HG03025 (cell line): ENCODE results near the gene CBX5.
"Not testable (repeated sequence)": the region's sequence is repeated elsewhere in the genome, so short reads cannot be mapped to it uniquely, and the experiment has no call there.

Source experiments
- ATAC-seq: cut with Tn5 transposase; IDR thresholded peaks from one replicate; pipeline ENCODE4 v1.9.1; 2021; ENCODE audit warnings: mild to moderate bottlenecking, moderate library complexity; ENCODE audit not compliant: unreplicated experiment, low FRiP score

CBX5 gene

GRCh38 chr12:54272214-54272613 is 7.7 kb downstream of the CBX5 start:
- ATAC-seq, result no peak

DNA sequence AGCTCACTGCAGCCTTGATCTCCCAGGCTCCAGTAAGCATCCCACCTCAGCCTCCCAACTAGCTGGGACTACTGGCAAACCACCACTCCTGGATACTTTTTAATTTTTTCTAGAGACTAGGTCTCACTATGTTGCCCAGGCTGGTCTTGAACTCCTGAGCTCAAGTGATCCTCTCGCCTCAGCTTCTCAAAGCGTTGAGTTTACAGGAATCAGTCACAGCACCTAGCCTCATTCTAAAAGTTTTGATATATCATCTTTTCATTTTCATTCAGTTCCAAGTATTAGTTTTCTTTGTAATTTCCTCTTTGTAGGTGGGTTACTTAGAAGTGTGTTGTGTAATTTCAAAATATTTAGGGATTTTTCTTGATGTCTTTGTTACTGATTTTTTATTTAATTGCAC is 9.6 kb downstream of the CBX5 start:
- ATAC-seq, result no peak

DNA sequence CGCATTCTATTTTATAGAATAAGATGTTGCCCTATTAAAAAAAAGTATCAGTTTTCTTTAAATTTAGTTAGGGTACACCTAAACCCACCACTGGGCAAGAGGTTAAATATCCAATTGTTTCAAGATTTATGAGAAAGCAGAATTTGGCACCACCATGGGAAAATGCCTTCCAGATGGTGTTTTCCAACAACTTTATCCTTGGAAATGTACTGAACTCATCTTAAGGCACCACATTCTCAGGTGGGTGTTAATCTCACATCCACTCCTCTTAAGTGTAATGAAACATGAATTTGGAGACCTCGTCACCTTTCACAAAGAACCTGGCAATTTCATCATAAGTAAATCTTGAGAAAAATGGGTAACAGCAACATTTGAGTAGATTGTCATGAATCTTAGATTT is 13.1 kb downstream of the CBX5 start:
- no peak for ATAC-seq

- ATAC-seq, result no peak
Measured at GRCh38 chr12:54265364-54265812, 14.5 kb downstream of the CBX5 start.

DNA sequence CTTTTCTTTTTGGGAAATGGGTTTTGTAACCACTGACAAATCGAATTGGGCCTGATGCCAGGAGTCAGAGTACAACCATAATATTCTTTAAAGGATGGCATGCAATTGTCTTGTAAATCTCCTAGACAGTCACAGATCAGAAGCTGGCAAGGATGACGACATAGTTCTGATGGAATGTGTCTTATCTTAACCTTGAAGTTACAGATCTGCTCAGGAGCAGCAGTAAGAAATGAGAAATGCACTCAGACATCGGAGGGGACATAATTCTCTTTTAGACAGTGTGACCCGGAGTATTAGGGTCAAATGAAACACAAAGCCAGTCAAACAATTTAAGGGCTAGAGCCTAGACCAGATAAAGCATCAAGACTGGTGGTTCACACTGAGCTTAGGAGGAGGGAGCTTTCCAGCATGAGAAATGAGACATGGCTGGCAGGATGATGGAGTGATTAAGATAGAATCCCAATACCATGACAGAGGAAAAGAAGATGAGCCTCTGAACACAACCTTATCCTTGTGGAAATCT is 17.5 kb downstream of the CBX5 start:
- ATAC-seq, result no peak

- ATAC-seq, result no peak
Measured at GRCh38 chr12:54261815-54262402, 18.0 kb downstream of the CBX5 start.

- ATAC-seq, result no peak
Measured at GRCh38 chr12:54259194-54260011, 20.5 kb downstream of the CBX5 start.

- no peak for ATAC-seq
Measured at GRCh38 chr12:54258201-54258681, 21.7 kb downstream of the CBX5 start.

DNA sequence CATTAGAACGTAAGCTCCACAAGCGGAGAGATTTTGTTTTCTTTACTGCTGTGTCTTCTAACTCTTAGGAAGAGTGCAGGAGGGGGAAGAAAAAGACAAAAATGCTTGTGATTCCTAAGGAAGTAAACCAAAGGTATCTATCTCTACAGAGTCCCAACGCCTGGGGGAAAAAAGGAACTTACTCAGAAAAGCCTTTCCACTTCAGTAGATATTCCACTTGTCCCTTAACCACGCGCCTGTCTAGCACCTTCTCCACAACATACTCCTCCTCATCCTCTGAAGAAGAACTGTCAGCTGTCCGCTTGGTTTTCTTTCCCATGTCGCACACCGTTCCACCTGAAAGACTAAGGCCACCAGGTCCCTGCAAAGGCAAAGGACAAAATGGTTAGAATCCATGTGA is 22.6 kb downstream of the CBX5 start:
- no peak for ATAC-seq

DNA sequence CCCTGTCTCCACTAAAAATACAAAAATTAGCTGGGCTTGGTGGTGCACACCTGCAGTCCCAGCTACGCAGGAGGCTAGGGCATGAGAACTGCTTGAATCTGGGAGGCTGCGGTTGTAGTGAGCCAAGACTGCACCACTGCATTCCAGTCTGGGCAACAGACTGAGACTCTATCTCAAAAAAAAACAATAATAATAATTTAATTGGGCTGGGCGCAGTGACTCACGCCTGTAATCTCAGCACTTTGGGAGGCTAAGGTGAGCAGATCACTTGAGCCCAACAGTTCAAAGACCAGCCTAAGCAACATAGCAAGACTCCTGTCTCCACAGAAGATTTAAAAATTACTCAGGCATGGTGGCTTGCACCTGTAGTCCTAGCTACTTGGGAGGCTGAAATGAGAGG is 26.7 kb downstream of the CBX5 start:
- ATAC-seq, result no peak

DNA sequence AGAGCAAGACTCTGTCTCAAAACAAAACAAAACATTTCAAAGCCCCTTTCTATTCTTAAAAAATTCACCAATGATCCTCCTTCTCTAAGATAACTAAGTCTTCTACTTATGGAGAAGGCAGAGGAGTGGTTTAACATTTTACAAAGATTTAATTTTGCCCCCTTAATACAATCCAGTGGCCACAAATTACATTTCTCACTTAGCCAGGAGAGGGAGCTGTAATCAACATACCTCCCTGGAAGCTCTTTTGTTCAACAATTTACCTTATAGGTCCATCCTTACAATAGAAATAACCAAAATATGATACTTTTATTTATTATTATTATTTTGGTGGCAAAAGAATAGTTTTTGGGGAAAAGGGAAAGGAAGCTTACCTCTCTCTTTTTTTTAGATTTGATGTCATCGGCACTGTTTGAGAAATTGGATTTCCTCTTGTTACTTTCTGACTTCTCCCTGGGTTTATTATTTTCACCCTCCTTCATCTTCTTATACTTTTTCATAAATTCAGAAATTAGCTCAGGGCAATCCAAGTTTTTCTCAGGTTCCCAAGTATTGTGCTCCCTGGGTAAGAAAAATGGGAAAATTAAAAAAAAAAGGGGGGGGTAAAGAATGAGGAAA is 28.1 kb downstream of the CBX5 start:
- ATAC-seq, result no peak

DNA sequence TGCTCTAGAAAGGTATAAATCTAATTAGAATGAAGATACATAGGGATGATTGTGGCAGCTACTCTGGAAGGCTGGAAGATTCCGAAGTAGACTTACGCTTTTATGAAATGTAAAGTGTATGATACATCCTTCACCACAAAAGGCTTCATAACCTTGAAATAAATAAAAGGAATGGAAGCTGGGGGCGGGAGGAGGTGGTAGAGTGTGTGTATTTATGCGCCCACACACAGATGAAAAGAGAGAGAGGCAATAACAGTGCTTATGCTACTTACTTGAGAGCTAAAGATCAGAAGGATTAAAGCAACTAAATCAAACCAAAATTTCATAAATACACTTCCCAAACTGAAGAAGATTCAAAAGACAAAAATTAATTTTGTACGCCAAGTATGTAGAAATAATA is 30.4 kb downstream of the CBX5 start:
- no peak for ATAC-seq

GRCh38 chr12:54246011-54246641 is 33.8 kb downstream of the CBX5 start:
- ATAC-seq, result no peak

DNA sequence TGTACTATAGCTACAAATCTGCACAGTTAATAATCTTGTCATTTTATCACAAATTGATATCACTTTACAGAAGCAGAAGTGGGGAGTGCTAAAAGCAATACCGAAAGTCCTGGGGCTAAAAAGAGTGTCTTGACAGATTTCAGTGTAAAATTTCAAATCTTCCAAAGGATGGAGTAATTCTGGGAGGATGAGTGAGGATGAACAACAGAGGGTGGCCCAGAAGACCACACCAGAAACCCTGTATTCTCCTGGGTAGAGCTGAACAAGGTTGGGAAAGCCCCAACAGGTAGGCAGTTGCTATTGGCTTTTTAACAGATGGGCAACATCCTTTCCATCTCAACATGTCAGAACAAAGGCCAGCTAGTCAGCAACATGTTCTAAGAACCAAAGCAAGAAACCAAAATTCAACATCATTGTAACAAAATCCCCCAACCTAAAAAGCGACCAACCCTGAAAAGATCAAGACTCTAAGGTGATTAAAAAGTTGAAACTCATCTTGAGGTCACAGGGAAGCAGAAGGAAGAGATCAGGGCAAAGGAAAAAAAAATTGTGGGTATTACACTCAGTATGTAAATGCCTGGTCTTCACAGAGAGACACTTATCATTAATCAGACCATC is 38.8 kb downstream of the CBX5 start:
- no peak for ATAC-seq

DNA sequence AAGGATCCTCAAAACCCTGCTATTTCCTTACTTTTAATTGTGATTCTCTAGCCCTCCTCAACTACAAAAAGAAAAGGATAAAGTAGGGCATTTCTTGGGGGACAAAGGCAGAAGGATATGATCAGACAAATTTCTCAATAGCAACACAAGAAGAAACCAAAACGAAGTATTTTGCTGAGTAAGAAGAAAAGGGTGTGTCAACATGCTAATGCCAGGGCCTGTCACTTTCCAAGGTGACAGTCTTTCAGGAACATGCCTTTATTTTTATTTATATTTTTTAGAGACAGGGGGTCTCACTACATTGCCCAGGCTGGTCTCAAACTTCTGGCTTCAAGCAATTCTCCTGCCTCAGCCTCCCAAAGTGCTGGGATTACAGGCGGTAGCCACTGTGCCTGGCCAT is 39.8 kb downstream of the CBX5 start:
- ATAC-seq, result no peak

GRCh38 chr12:54239620-54240019 is 40.3 kb downstream of the CBX5 start:
- no peak for ATAC-seq

GRCh38 chr12:54238531-54238930 is 41.4 kb downstream of the CBX5 start:
- no peak for ATAC-seq

DNA sequence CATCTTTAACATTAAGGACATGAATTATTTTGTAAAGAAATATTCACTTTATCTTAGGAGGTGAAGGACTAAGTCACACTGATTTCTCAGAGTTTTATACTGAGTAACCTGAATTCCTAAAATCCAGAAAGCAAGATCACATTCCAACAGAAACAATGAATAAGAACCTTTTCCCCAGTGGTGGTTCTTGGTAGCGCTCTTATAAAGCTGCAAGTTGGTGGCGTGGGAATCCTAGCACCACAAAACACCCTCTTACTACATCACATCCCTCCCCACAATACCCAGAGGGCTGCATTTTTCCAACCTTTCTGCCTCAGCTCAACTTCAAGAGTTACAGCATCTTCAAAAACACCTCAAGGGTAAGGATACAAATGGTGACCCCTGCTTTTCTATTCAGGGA is 47.1 kb downstream of the CBX5 start:
- ATAC-seq, result no peak

DNA sequence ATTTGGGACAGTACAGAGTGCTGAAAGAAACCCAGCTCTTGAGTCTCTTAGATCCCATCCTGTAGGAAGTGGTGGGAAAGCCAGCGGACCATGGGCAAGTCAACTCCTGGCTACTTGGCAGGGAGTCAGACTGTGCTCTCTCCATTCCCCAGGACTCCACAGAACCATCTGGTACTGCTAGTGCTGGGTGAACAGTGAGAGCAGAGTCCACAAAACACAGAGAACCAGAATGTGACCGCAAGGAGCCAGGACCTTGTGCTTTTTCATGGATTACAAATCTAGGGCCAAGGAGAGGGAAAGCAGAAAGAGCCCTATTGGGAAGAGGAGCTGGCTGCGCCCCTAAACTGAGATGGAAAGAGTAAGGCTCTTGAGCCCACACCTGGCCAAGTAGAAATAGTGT is 48.7 kb downstream of the CBX5 start:
- ATAC-seq, result not testable (repeated sequence)

- ATAC-seq, result no peak
Measured at GRCh38 chr12:54230555-54230954, 49.4 kb downstream of the CBX5 start.
